Left lung (tissue), 10 donors: ENCODE measurements around the gene GLRX3. TPM values are rescaled to one million over a fixed set of nuclear protein-coding genes. Genes with fewer than 3 reads are reported as not detected.

ENCODE experiments used
- ATAC-seq: fragments of 200-7000 bp; cut with Tn5 transposase; one replicate; pipeline ENCODE4 v1.9.1; 2020; ENCODE audit warnings: moderate library complexity
- DNase-seq, 4 donors: peaks; one replicate each; pipeline ENCODE4 v3.0.0-alpha.2; 2013 to 2020
- H3K27ac ChIP-seq, 2 donors: fragments of 200-600 bp; sonication (generic) in 1 of 2; one replicate each; pipeline versions ENCODE4 v1.5.0 to v1.8.0; 2020 to 2021
- H3K27me3 ChIP-seq, 2 donors: fragments of 200-600 bp; sonication (generic) in 1 of 2; one replicate each; pipeline versions ENCODE4 v1.5.0 to v1.8.0; 2020 to 2021
- H3K36me3 ChIP-seq, 2 donors: fragments of 200-600 bp; sonication (generic) in 1 of 2; one replicate each; pipeline versions ENCODE4 v1.5.0 to v1.8.0; 2020 to 2021
- H3K4me1 ChIP-seq, 2 donors: fragments of 200-600 bp; one replicate each; pipeline ENCODE4 v1.8.0; 2021
- H3K4me3 ChIP-seq, 2 donors: fragments of 200-600 bp; sonication (generic) in 1 of 2; one replicate each; pipeline versions ENCODE4 v1.5.0 to v1.8.0; 2020 to 2021; ENCODE audit warnings: mild to moderate bottlenecking in 1 of 2
- H3K9me3 ChIP-seq, 2 donors: fragments of 200-600 bp; sonication (generic) in 1 of 2; one replicate each; pipeline versions ENCODE4 v1.5.0 to v1.8.0; 2020 to 2021
- CTCF ChIP-seq, 2 donors: fragments of 200-600 bp; sonication (generic) in 1 of 2; IDR thresholded peaks; one replicate each; pipeline versions ENCODE4 v1.5.0 to v1.8.0; 2021; ENCODE audit warnings: antibody characterized with exemption in 2 of 2
- intact Hi-C, 2 donors: fragments of 100-400 bp; cut with DNase I; formaldehyde crosslinking; loops; one replicate each; pipeline versions ENCODE4 v1.11.2 to v1.14.2; 2022
- polyA plus RNA-seq, 6 donors: library from polyadenylated mRNA; unstranded; fragments of 120-200 nt; gene quantifications; one replicate each; pipeline ENCODE4 v1.2.1, GENCODE V29; 2013; ENCODE audit not compliant: insufficient read length in 6 of 6
- total RNA-seq, 2 donors: library from RNA; stranded (reverse); fragmentation: NEBNext Ultra II Directional; extraction: Animal tissue kit (Norgen Biotek cat#: 25700); gene quantifications; one replicate each; pipeline ENCODE4 v1.2.1, GENCODE V29; 2021
- donor health status: DM: no; HTN: yes; CAD: no.
- donor health status: DM: no; HTN: no; CAD: no.

Gene GLRX3
- total and polyA plus RNA-seq, 8 donors = 67.3 to 88.6 (median 75.9) TPM

GRCh38 chr10:130194991-130195645, 58.9 kb downstream of the GLRX3 start:
- Histone ChIP-seq H3K4me1 (peaks cover 0 to 8% of the 10 kb centered on the region in 2 donors), H3K27ac (no peak overlapping the region), H3K27me3 (peaks cover 0 to 28% of the 10 kb centered on the region in 2 donors), H3K9me3 (no peaks in the 10 kb centered on the region), H3K4me3 (no peak overlapping the region), H3K36me3 (no peaks in the 10 kb centered on the region)
- no peak for TF ChIP-seq CTCF (IDR thresholded peaks at IDR 0.05)
- DNase-seq = no peak
- ATAC-seq = no peak
- intact Hi-C loops = no loop called here

- no peak for TF ChIP-seq CTCF (IDR thresholded peaks at IDR 0.05)
Measured at GRCh38 chr10:130195746-130196294, 59.6 kb downstream of the GLRX3 start.

GRCh38 chr10:130196511-130197487, 60.6 kb downstream of the GLRX3 start:
- Histone ChIP-seq H3K27me3 (peaks cover 0 to 24% of the 10 kb centered on the region in 2 donors), H3K36me3 (no peaks in the 10 kb centered on the region), H3K9me3 (no peaks in the 10 kb centered on the region), H3K27ac (no peak overlapping the region), H3K4me1 (no peaks in the 10 kb centered on the region), H3K4me3 (no peak overlapping the region)
- TF ChIP-seq CTCF (IDR thresholded peaks at IDR 0.05) = no peak
- DNase-seq (no peak), ATAC-seq (no peak)
- intact Hi-C loops = no loop called here

More at GRCh38 chr10:130195746-130196294, 59.6 kb downstream of the GLRX3 start:
- Histone ChIP-seq H3K4me3 (no peak overlapping the region), H3K27me3 (peaks cover 0 to 28% of the 10 kb centered on the region in 2 donors), H3K36me3 (no peaks in the 10 kb centered on the region), H3K9me3 (no peaks in the 10 kb centered on the region), H3K4me1 (peaks cover 0 to 1% of the 10 kb centered on the region in 2 donors), H3K27ac (no peak overlapping the region)
- intact Hi-C loops = no loop called here
- ATAC-seq (no peak), DNase-seq (no peak)

- no peaks in the 10 kb centered on the region for H3K9me3 ChIP-seq
- H3K4me3 ChIP-seq = no peak overlapping the region
- no peak for DNase-seq
- H3K27me3 ChIP-seq = peaks cover 0 to 16% of the 10 kb centered on the region in 2 donors
- H3K36me3 ChIP-seq = no peaks in the 10 kb centered on the region
- H3K27ac ChIP-seq = no peak overlapping the region
- ATAC-seq = no peak
- no peaks in the 10 kb centered on the region for H3K4me1 ChIP-seq
- intact Hi-C loops = no loop called here
- no peak for TF ChIP-seq CTCF (IDR thresholded peaks at IDR 0.05)
Measured at GRCh38 chr10:130198651-130199050, 62.5 kb downstream of the GLRX3 start.
